Astrocyte (in vitro differentiated cells and primary cell): ENCODE results near the gene OLFM2. TPM values are rescaled to one million over a fixed set of nuclear protein-coding genes. Genes with fewer than 3 reads are reported as not detected.

Experiments
- DNase-seq: peaks from one replicate; pipeline ENCODE4 v3.0.0-alpha.2; 2010; ENCODE audit warnings: low read depth
- FAIRE-seq: peaks from 2 replicates; lab custom pipeline; 2011; peaks lifted over from hg19 to GRCh38; lab: Jason Lieb, UNC
- H2AFZ ChIP-seq: 2 replicates; pipeline ENCODE4 v1.6.0; 2012; ENCODE audit warnings: low read depth, low read length, inconsistent platforms
- H3K27ac ChIP-seq: 2 replicates; pipeline ENCODE4 v1.5.1; 2011; ENCODE audit warnings: low read depth, low read length, inconsistent platforms
- H3K27me3 ChIP-seq: 2 replicates; pipeline ENCODE4 v1.6.0; 2011; ENCODE audit warnings: low read length, inconsistent platforms; ENCODE audit not compliant: insufficient read depth
- H3K36me3 ChIP-seq: 2 replicates; pipeline ENCODE4 v1.5.1; 2011; ENCODE audit warnings: low read length, inconsistent platforms; ENCODE audit not compliant: insufficient read depth
- H3K4me1 ChIP-seq: 2 replicates; pipeline ENCODE4 v1.5.1; 2011; ENCODE audit warnings: low read length, inconsistent platforms; ENCODE audit not compliant: insufficient read depth
- H3K4me2 ChIP-seq: 2 replicates; pipeline ENCODE4 v1.6.0; 2012; ENCODE audit warnings: low read length, inconsistent platforms
- H3K4me3 ChIP-seq: 2 replicates; pipeline ENCODE4 v1.5.1; 2011; ENCODE audit warnings: low read depth, mild to moderate bottlenecking, low read length, inconsistent platforms; ENCODE audit not compliant: insufficient read depth
- H3K79me2 ChIP-seq: 2 replicates; pipeline ENCODE4 v1.6.0; 2012; ENCODE audit warnings: mild to moderate bottlenecking, low read length, inconsistent platforms; ENCODE audit not compliant: insufficient read depth
- H3K9ac ChIP-seq: 2 replicates; pipeline ENCODE4 v1.6.0; 2012; ENCODE audit warnings: mild to moderate bottlenecking, low read length, inconsistent platforms
- H3K9me3 ChIP-seq: 2 replicates; pipeline ENCODE4 v1.5.1; 2012; ENCODE audit warnings: low read depth, mild to moderate bottlenecking, low read length, inconsistent platforms; ENCODE audit not compliant: insufficient read depth
- H4K20me1 ChIP-seq: 2 replicates; pipeline ENCODE4 v1.6.0; 2012; ENCODE audit warnings: low read length, inconsistent platforms; ENCODE audit not compliant: insufficient read depth
- H3K27ac Mint-ChIP-seq: one replicate; pipeline ENCODE4 v1.8.0; 2021; ENCODE audit warnings: mild to moderate bottlenecking, mixed read lengths; ENCODE audit not compliant: unreplicated experiment
- H3K27me3 Mint-ChIP-seq: one replicate; pipeline ENCODE4 v1.8.0; 2021; ENCODE audit warnings: low read depth, mixed read lengths; ENCODE audit not compliant: unreplicated experiment
- H3K36me3 Mint-ChIP-seq: one replicate; pipeline ENCODE4 v1.8.0; 2021; ENCODE audit warnings: low read depth, mixed read lengths; ENCODE audit not compliant: unreplicated experiment
- H3K4me1 Mint-ChIP-seq: one replicate; pipeline ENCODE4 v1.8.0; 2021; ENCODE audit warnings: low read depth, mixed read lengths; ENCODE audit not compliant: unreplicated experiment
- H3K4me3 Mint-ChIP-seq: one replicate; pipeline ENCODE4 v1.8.0; 2021; ENCODE audit warnings: mild to moderate bottlenecking, moderate library complexity, mixed read lengths; ENCODE audit not compliant: unreplicated experiment
- H3K9me3 Mint-ChIP-seq: one replicate; pipeline ENCODE4 v1.8.0; 2021; ENCODE audit warnings: mild to moderate bottlenecking, mixed read lengths; ENCODE audit not compliant: unreplicated experiment
- CTCF ChIP-seq: IDR thresholded peaks from 2 replicates; pipeline ENCODE4 v1.5.1; 2011; ENCODE audit warnings: low read depth, mild to moderate bottlenecking, inconsistent platforms, low read length, moderate library complexity; ENCODE audit not compliant: insufficient read depth
- EZH2 ChIP-seq: IDR thresholded peaks from 2 replicates; pipeline ENCODE4 v1.6.1; 2012; ENCODE audit warnings: mild to moderate bottlenecking, low read length, inconsistent platforms; ENCODE audit not compliant: insufficient read depth
- total RNA-seq: library from RNA; stranded (reverse); gene quantifications from 2 replicates; pipeline ENCODE4 v1.2.1, GENCODE V29; 2021

Gene OLFM2
- total RNA-seq, 1 donor from 2014 or later: 71.3 TPM

GRCh38 chr19:9849791-9850190 is 86.5 kb downstream of the OLFM2 start:
- Histone ChIP-seq H3K9ac (no peak overlapping the region), H3K27ac (no peak overlapping the region), H4K20me1 (peaks cover 41% of the 10 kb centered on the region), H3K4me1 (peaks cover 17% of the 10 kb centered on the region), H3K79me2 (peaks cover 9% of the 10 kb centered on the region), H3K9me3 (no peaks in the 10 kb centered on the region), H3K36me3 (no peaks in the 10 kb centered on the region), H3K4me3 (no peak overlapping the region), H3K4me2 (no peak overlapping the region), H3K27me3 (no peaks in the 10 kb centered on the region), H2AFZ (no peak overlapping the region)
- Mint-ChIP-seq H3K4me1 (peaks cover 34% of the 10 kb centered on the region), H3K27me3 (no peaks in the 10 kb centered on the region), H3K27ac (no peak overlapping the region), H3K4me3 (no peak overlapping the region), H3K9me3 (peaks cover 2% of the 10 kb centered on the region), H3K36me3 (peaks cover 28% of the 10 kb centered on the region)
- no peak for FAIRE-seq
- no peak for TF ChIP-seq EZH2
- TF ChIP-seq CTCF: no peak
- no peak for DNase-seq

GRCh38 chr19:9848762-9849161 is 87.6 kb downstream of the OLFM2 start:
- Histone ChIP-seq H3K27me3 (no peaks in the 10 kb centered on the region), H3K27ac (no peak overlapping the region), H2AFZ (no peak overlapping the region), H3K36me3 (peaks cover 5% of the 10 kb centered on the region), H3K4me1 (peaks cover 17% of the 10 kb centered on the region), H4K20me1 (peaks cover 50% of the 10 kb centered on the region), H3K9ac (no peak overlapping the region), H3K79me2 (peaks cover 9% of the 10 kb centered on the region), H3K4me2 (no peak overlapping the region), H3K4me3 (no peak overlapping the region), H3K9me3 (no peaks in the 10 kb centered on the region)
- FAIRE-seq (no peak), DNase-seq (no peak)
- H3K4me3 Mint-ChIP-seq: no peak overlapping the region
- peaks cover under 1% of the 10 kb centered on the region for H3K9me3 Mint-ChIP-seq
- H3K4me1 Mint-ChIP-seq: peaks cover 32% of the 10 kb centered on the region
- peaks cover 24% of the 10 kb centered on the region for H3K36me3 Mint-ChIP-seq
- H3K27ac Mint-ChIP-seq: no peak overlapping the region
- TF ChIP-seq CTCF: no peak
- no peak for TF ChIP-seq EZH2
- no peaks in the 10 kb centered on the region for H3K27me3 Mint-ChIP-seq

- Mint-ChIP-seq H3K27me3 (no peaks in the 10 kb centered on the region), H3K4me3 (no peak overlapping the region), H3K36me3 (peaks cover 24% of the 10 kb centered on the region), H3K9me3 (no peaks in the 10 kb centered on the region), H3K4me1 (peaks cover 26% of the 10 kb centered on the region), H3K27ac (no peak overlapping the region)
- Histone ChIP-seq H3K4me2 (no peak overlapping the region), H4K20me1 (peaks cover 55% of the 10 kb centered on the region), H3K4me3 (no peak overlapping the region), H3K9ac (no peak overlapping the region), H3K4me1 (peaks cover 14% of the 10 kb centered on the region), H3K79me2 (peaks cover 9% of the 10 kb centered on the region), H3K36me3 (peaks cover 9% of the 10 kb centered on the region), H2AFZ (no peak overlapping the region), H3K27ac (no peak overlapping the region), H3K9me3 (no peaks in the 10 kb centered on the region), H3K27me3 (no peaks in the 10 kb centered on the region)
- TF ChIP-seq EZH2 (no peak), CTCF (peak; percentile 9)
- DNase-seq (no peak), FAIRE-seq (no peak)
Observed at GRCh38 chr19:9848060-9848459, 88.3 kb downstream of the OLFM2 start.
